Nephron progenitor cell (in vitro differentiated cells): ENCODE results near the gene DHX32.

Source experiments
- DNase-seq: peaks from one replicate; pipeline ENCODE4 v3.0.0; 2021
- H3K27ac Mint-ChIP-seq: 2 replicates; pipeline ENCODE4 v1.8.0; 2021; ENCODE audit warnings: mild to moderate bottlenecking, moderate library complexity, mixed read lengths
- H3K27me3 Mint-ChIP-seq: 2 replicates; pipeline ENCODE4 v1.8.0; 2021; ENCODE audit warnings: mild to moderate bottlenecking, low read depth, mixed read lengths; ENCODE audit not compliant: poor library complexity
- H3K36me3 Mint-ChIP-seq: 2 replicates; pipeline ENCODE4 v1.8.0; 2021; ENCODE audit warnings: low read depth, mixed read lengths
- H3K4me1 Mint-ChIP-seq: 2 replicates; pipeline ENCODE4 v1.8.0; 2021; ENCODE audit warnings: mixed read lengths
- H3K4me3 Mint-ChIP-seq: 2 replicates; pipeline ENCODE4 v1.8.0; 2021; ENCODE audit warnings: mild to moderate bottlenecking, moderate library complexity, mixed read lengths
- H3K9me3 Mint-ChIP-seq: 2 replicates; pipeline ENCODE4 v1.8.0; 2021; ENCODE audit warnings: mild to moderate bottlenecking, moderate library complexity, mixed read lengths
- TF ChIP-seq, protein P1 (sequence below): fragments of 200-600 bp; sonication (generic); IDR thresholded peaks from 2 replicates; pipeline ENCODE4 v1.5.0; 2021; ENCODE audit warnings: antibody characterized with exemption

The DHX32 gene

GRCh38 chr10:125886914-125887512 is 5.9 kb upstream of the DHX32 start:
- Mint-ChIP-seq H3K27me3 (no peaks in the 10 kb centered on the region), H3K9me3 (peaks cover 4% of the 10 kb centered on the region), H3K4me1 (no peaks in the 10 kb centered on the region), H3K36me3 (no peaks in the 10 kb centered on the region), H3K4me3 (no peak overlapping the region), H3K27ac (no peak overlapping the region)
- TF ChIP-seq, protein P1, sequence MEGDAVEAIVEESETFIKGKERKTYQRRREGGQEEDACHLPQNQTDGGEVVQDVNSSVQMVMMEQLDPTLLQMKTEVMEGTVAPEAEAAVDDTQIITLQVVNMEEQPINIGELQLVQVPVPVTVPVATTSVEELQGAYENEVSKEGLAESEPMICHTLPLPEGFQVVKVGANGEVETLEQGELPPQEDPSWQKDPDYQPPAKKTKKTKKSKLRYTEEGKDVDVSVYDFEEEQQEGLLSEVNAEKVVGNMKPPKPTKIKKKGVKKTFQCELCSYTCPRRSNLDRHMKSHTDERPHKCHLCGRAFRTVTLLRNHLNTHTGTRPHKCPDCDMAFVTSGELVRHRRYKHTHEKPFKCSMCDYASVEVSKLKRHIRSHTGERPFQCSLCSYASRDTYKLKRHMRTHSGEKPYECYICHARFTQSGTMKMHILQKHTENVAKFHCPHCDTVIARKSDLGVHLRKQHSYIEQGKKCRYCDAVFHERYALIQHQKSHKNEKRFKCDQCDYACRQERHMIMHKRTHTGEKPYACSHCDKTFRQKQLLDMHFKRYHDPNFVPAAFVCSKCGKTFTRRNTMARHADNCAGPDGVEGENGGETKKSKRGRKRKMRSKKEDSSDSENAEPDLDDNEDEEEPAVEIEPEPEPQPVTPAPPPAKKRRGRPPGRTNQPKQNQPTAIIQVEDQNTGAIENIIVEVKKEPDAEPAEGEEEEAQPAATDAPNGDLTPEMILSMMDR: no peak
- no peak for DNase-seq

DNA sequence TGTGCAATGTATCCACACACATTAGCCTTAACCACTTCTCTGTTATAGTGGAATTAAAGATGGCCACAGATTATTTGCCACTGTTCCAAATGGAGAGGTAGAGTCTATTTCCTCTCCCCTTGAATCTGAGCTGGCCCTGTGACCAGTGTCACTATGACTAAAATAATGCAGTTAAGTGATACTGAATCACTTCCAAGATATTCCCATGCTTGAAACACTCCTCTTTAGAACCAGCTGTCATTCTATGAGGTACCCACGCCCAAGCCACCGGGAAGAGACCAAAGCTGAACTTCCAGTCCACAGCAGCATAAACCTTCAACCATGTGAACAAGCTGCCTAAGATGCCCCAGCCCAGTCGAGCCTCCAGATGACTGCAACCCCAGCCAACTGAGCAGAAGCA is 2.1 kb upstream of the DHX32 start:
- Mint-ChIP-seq H3K27ac (no peak overlapping the region), H3K9me3 (peaks cover 9% of the 10 kb centered on the region), H3K4me1 (peaks cover 19% of the 10 kb centered on the region), H3K4me3 (no peak overlapping the region), H3K27me3 (no peaks in the 10 kb centered on the region), H3K36me3 (peaks cover 25% of the 10 kb centered on the region)
- DNase-seq: no peak
- TF ChIP-seq, protein P1: no peak

GRCh38 chr10:125882596-125882995 is 1.5 kb upstream of the DHX32 start:
- TF ChIP-seq, protein P1: no peak
- Mint-ChIP-seq H3K27ac (no peak overlapping the region), H3K4me3 (no peak overlapping the region), H3K36me3 (peaks cover 31% of the 10 kb centered on the region), H3K9me3 (peaks cover 15% of the 10 kb centered on the region), H3K27me3 (no peaks in the 10 kb centered on the region), H3K4me1 (peaks cover 19% of the 10 kb centered on the region)
- DNase-seq: no peak

DNA sequence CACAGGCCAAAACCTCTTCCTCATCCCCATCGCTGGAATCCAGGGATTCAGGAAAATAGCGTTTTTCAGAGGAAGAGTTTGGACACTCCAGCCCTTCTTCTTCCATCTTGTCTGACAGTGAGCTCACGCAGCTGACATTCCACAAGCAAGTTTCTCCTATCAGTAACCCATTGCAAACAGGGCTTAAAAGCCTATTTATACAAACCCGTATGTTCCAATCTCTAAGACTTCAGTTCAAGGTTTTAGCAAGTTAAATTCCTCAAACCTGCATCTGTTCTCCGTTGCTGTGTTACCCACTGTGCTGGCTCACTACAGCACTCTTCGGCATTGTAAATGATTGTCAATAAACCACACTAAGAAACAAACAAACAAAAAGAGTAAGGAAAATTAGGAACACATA is 373 bp downstream of the DHX32 start:
- H3K4me3 Mint-ChIP-seq: no peak overlapping the region
- H3K9me3 Mint-ChIP-seq: peaks cover 31% of the 10 kb centered on the region
- no peak for DNase-seq
- peaks cover 50% of the 10 kb centered on the region for H3K36me3 Mint-ChIP-seq
- peak overlapping the region; percentile 17 for H3K27ac Mint-ChIP-seq
- peaks cover 19% of the 10 kb centered on the region for H3K4me1 Mint-ChIP-seq
- no peaks in the 10 kb centered on the region for H3K27me3 Mint-ChIP-seq
- TF ChIP-seq, protein P1: no peak

DNA sequence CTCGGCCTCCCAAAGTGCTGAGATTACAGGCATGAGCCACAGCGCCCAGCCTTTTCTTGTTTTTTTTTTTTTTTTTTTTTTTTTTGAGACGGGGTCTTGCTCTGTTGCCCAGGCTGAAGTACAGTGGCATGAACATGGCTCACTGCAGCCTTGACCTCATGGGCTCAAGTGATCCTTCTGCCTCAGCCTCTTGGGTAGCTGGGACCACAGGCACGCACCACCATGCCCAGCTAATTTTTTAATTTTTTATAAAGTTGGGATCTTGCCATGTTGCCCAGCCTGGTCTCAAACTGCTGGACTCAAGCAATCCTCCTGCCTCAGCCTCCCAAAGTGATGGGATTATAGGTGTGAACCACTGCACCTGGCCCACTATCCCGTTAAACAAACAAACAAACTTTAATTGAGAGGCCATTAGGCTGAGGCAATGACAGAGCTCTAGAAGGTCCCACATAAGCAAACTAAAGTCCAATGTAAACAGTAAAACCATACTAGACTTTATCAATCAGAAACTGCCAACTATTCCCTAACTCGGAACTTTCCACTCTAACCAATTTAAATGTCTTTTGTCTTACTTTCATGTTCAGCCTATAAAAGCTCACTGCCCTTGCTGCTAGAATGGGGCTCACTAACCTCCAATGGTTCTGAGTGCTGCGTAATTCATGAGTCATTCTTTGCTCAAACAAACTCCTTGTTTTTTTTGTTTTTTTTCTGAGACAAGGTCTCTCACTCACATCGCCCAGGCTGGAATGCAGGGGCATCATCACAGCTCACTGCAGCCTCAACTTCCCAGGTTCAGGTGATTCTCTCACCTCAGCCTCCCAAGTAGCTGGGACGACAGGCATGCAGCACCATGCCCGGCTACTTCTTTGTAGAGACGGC is 1.9 kb downstream of the DHX32 start:
- Mint-ChIP-seq H3K4me1 (peaks cover 19% of the 10 kb centered on the region), H3K36me3 (peaks cover 65% of the 10 kb centered on the region), H3K27me3 (no peaks in the 10 kb centered on the region), H3K4me3 (no peak overlapping the region), H3K9me3 (peaks cover 45% of the 10 kb centered on the region), H3K27ac (no peak overlapping the region)
- TF ChIP-seq, protein P1: no peak
- DNase-seq: no peak

- TF ChIP-seq, protein P1: no peak
- H3K4me3 Mint-ChIP-seq: no peak overlapping the region
- peaks cover 50% of the 10 kb centered on the region for H3K36me3 Mint-ChIP-seq
- H3K27ac Mint-ChIP-seq: no peak overlapping the region
- no peaks in the 10 kb centered on the region for H3K4me1 Mint-ChIP-seq
- DNase-seq: no peak
- H3K27me3 Mint-ChIP-seq: no peaks in the 10 kb centered on the region
- peaks cover 20% of the 10 kb centered on the region for H3K9me3 Mint-ChIP-seq
Measured at GRCh38 chr10:125871338-125871737, 9.8 kb downstream of the DHX32 start.
